Sigmoid colon (tissue), 4 donors: ENCODE measurements around the gene ZFHX3.

Experiments used
- CTCF ChIP-seq, 4 experiments: fragments of 450-650 bp in 3 of 4; fragments of 200-600 bp in 1 of 4; IDR thresholded peaks; one replicate each; pipeline ENCODE4 v1.5.1; 2016 to 2019; ENCODE audit warnings: antibody characterized with exemption in 4 of 4, mild to moderate bottlenecking in 3 of 4, moderate library complexity in 2 of 4
- POLR2A ChIP-seq, 2 donors: fragments of 450-650 bp; IDR thresholded peaks; one replicate each; pipeline ENCODE4 v1.6.1; 2016; ENCODE audit warnings: antibody characterized with exemption in 2 of 2, mild to moderate bottlenecking in 2 of 2, moderate library complexity in 2 of 2
- POLR2AphosphoS5 ChIP-seq, 4 donors: sonication (generic); formaldehyde crosslinking; IDR thresholded peaks; one replicate each; pipeline ENCODE4 v1.6.1; 2017; ENCODE audit warnings: antibody characterized with exemption in 4 of 4

- no peak for TF ChIP-seq CTCF (IDR thresholded peaks at IDR 0.05)
- no peak for TF ChIP-seq POLR2A (IDR thresholded peaks at IDR 0.05)
- TF ChIP-seq POLR2AphosphoS5 (IDR thresholded peaks at IDR 0.05): no peak
Measured at GRCh38 chr16:72923757-72924156, 124.2 kb downstream of the ZFHX3 start.
